ENCODE results near the gene SH2D1B. TPM values are rescaled to one million over a fixed set of nuclear protein-coding genes. Genes with fewer than 3 reads are reported as not detected.

SH2D1B gene
- total RNA-seq, 2 donors from 2014 or later = not detected

DNA sequence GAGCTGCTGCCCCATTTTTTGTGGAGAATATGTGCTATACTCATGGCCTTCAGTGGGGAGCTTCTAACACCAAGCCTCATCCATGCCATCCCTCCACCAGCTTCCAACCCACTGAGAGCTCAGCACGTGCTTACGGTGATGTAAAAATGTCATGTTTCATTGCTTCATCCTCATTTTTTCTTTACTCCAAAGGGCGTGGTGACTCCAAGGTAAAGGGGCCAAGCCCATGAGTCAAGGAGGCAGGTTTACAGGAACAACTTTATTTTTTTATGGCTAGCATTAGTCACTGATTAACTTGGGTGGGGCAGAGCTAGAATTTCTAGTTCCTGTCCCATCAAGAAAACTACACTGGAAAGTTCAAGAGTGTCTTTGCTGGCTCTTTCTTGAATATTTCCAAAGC, 30.6 kb downstream of the SH2D1B start, which contains the start of gene C1orf226:
Gene C1orf226, plus strand, starts transcription at position 346 of the 400 bp plus-strand sequence. CDS start 174 bp downstream, outside the sequence.
- peaks cover 4% of the 10 kb centered on the region for H3K4me1 ChIP-seq (ENCODE audit: control insufficient read depth, insufficient read depth, low read length)
- no peak within 1 kb of the TSS for H3K9ac ChIP-seq (ENCODE audit: extremely low read depth, low read length, poor library complexity, severe bottlenecking)
- 80 to 92% methylated on average over 1 to 3 of the region's 3 CpGs for WGBS, 2 experiments (ENCODE audit: insufficient coverage in 1 of 2, insufficient read length in 1 of 2)
- no peaks in the 10 kb centered on the region for H3K9me3 ChIP-seq (ENCODE audit: control insufficient read depth, low read length)
- H3K4me1 Mint-ChIP-seq = peaks cover 17% of the 10 kb centered on the region
- H3K9me3 Mint-ChIP-seq = no peaks in the 10 kb centered on the region
- H3K4me3 ChIP-seq (ENCODE audit: low read length) = no peak within 1 kb of the TSS
- H3K27me3 Mint-ChIP-seq (ENCODE audit: insufficient read depth) = peaks cover 16% of the 10 kb centered on the region
- no peak within 1 kb of the TSS for H3K27ac Mint-ChIP-seq
- DNase-seq = no peak
- no peak for TF ChIP-seq CTCF (conservative IDR thresholded peaks at IDR 0.05)
- no peak within 1 kb of the TSS for H3K27ac ChIP-seq (ENCODE audit: low read depth, low read length)
- H3K4me3 Mint-ChIP-seq = no peak within 1 kb of the TSS
- H3K36me3 ChIP-seq (ENCODE audit: control insufficient read depth, insufficient read depth, low read length) = no peaks in the 10 kb centered on the region
- peaks cover 3% of the 10 kb centered on the region for H3K36me3 Mint-ChIP-seq (ENCODE audit: low read depth)
- H3K27me3 ChIP-seq (ENCODE audit: control insufficient read depth, insufficient read depth, low read length, poor library complexity, severe bottlenecking) = no peaks in the 10 kb centered on the region

DNA sequence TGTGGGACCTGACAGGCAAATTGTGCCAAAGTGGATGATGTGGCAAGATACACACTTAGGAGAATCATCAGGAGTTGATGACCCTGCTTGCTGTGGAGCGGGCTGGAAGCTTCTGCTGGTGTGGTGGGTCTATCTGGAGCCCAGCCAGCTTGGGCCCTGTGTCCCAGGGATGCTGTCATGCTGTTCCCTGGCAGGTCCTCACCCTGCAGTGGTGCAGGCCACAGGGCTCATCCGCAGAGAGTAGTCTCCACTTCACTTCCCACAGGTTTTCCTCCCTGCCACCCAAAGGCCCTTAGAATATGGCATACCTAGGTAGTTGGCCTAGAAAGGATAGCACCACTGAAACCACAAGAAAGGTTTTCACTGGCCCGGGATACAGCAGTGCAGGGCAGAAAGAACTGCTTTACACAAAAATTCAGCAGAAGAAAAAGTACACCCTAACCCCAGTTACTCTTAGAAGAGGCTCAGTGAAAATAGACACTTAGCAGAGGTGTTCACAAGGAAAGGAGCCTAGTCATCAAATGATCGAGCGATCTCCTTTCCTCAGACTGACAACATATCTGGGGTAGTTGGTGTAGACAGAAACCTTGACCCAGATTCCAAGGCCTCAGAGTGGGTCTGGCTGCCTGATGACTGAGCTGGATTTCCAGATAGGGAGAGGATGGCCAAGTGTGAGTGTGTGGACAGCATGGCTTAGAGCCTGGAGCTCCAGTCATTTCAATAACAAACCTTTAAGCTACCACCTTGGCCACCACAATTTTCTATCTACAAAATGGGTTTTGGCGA, 31.7 kb downstream of the SH2D1B start:
- no peak overlapping the region for H3K4me3 Mint-ChIP-seq
- WGBS, 2 experiments (ENCODE audit: insufficient coverage in 1 of 2, insufficient read length in 1 of 2) = 94 to 100% methylated on average over 5 to 6 of the region's 6 CpGs
- no peak overlapping the region for H3K27ac ChIP-seq (ENCODE audit: low read depth, low read length)

GRCh38 chr1:162376691-162377090, 35.2 kb downstream of the SH2D1B start, which contains the start of gene SPATA46:
Gene SPATA46, minus strand, starts transcription at chr1:162376854. Its CDS starts 64 bp downstream, at chr1:162376790.
- H3K27me3 Mint-ChIP-seq (ENCODE audit: insufficient read depth) = peaks cover 38% of the 10 kb centered on the region

More for the DNA sequence above, 31.7 kb downstream of the SH2D1B start:
- no peak for TF ChIP-seq CTCF (conservative IDR thresholded peaks at IDR 0.05)
- Mint-ChIP-seq H3K9me3 (no peaks in the 10 kb centered on the region), H3K36me3 (ENCODE audit: low read depth) (peaks cover 3% of the 10 kb centered on the region), H3K27ac (no peak overlapping the region), H3K4me1 (peaks cover 20% of the 10 kb centered on the region), H3K27me3 (ENCODE audit: insufficient read depth) (peaks cover 19% of the 10 kb centered on the region)
- H3K4me1 ChIP-seq (ENCODE audit: control insufficient read depth, insufficient read depth, low read length) = peaks cover 4% of the 10 kb centered on the region
- no peaks in the 10 kb centered on the region for H3K9me3 ChIP-seq (ENCODE audit: control insufficient read depth, low read length)
- no peak overlapping the region for H3K4me3 ChIP-seq (ENCODE audit: low read length)
- DNase-seq = peak; percentile 22
- H3K36me3 ChIP-seq (ENCODE audit: control insufficient read depth, insufficient read depth, low read length) = no peaks in the 10 kb centered on the region
- no peak overlapping the region for H3K9ac ChIP-seq (ENCODE audit: extremely low read depth, low read length, poor library complexity, severe bottlenecking)
- no peaks in the 10 kb centered on the region for H3K27me3 ChIP-seq (ENCODE audit: control insufficient read depth, insufficient read depth, low read length, poor library complexity, severe bottlenecking)

More at GRCh38 chr1:162376691-162377090, 35.2 kb downstream of the SH2D1B start, which contains the start of gene SPATA46:
- Histone ChIP-seq H3K36me3 (ENCODE audit: control insufficient read depth, insufficient read depth, low read length) (no peaks in the 10 kb centered on the region), H3K27ac (ENCODE audit: low read depth, low read length) (no peak within 1 kb of the TSS), H3K4me3 (ENCODE audit: low read length) (no peak within 1 kb of the TSS), H3K4me1 (ENCODE audit: control insufficient read depth, insufficient read depth, low read length) (peaks cover 12% of the 10 kb centered on the region), H3K9me3 (ENCODE audit: control insufficient read depth, low read length) (no peaks in the 10 kb centered on the region), H3K27me3 (ENCODE audit: control insufficient read depth, insufficient read depth, low read length, poor library complexity, severe bottlenecking) (peaks cover 14% of the 10 kb centered on the region), H3K9ac (ENCODE audit: extremely low read depth, low read length, poor library complexity, severe bottlenecking) (no peak within 1 kb of the TSS)
- 92 to 95% methylated on average over 5 of the region's 5 CpGs for WGBS, 2 experiments (ENCODE audit: insufficient coverage in 1 of 2, insufficient read length in 1 of 2)
- DNase-seq = peak; percentile 13
- no peak within 1 kb of the TSS for H3K4me3 Mint-ChIP-seq
- H3K27ac Mint-ChIP-seq = no peak within 1 kb of the TSS
- no peak for TF ChIP-seq CTCF (conservative IDR thresholded peaks at IDR 0.05)
- H3K36me3 Mint-ChIP-seq (ENCODE audit: low read depth) = no peaks in the 10 kb centered on the region
- H3K4me1 Mint-ChIP-seq = peaks cover 30% of the 10 kb centered on the region
- H3K9me3 Mint-ChIP-seq = no peaks in the 10 kb centered on the region
